Skin of body (tissue), 1 donor: ENCODE data around the gene ATP5MC2. TPM values are rescaled to one million over a fixed set of nuclear protein-coding genes. Genes with fewer than 3 reads are reported as not detected.

ENCODE experiments used
- total RNA-seq: library from RNA; depleted of rRNA; stranded (reverse); fragments of >200 nt; gene quantifications from one replicate; pipeline ENCODE4 v1.2.3, GENCODE V29; 2014

Gene ATP5MC2
- total RNA-seq, 1 donor from 2014 or later = 115 TPM

Other genes with a start within 250 kb of the ATP5MC2 start
- 18.2 TPM for gene PRR13, start 234.3 kb downstream of the ATP5MC2 start, total RNA-seq
- 304 TPM for gene PCBP2, start 224.0 kb downstream of the ATP5MC2 start, total RNA-seq
- gene MAP3K12, start 176.6 kb downstream of the ATP5MC2 start, total RNA-seq = 12.8 TPM
- 23.8 TPM for gene TARBP2, start 174.8 kb downstream of the ATP5MC2 start, total RNA-seq
- 0.59 TPM for gene NPFF, start 168.6 kb downstream of the ATP5MC2 start, total RNA-seq
- 23.7 TPM for gene ATF7, start 49.7 kb downstream of the ATP5MC2 start, total RNA-seq
- 110 TPM for gene CALCOCO1, start 51.4 kb upstream of the ATP5MC2 start, total RNA-seq
- gene CISTR, start 75.9 kb upstream of the ATP5MC2 start, total RNA-seq = not detected